GM19438 (cell line): Measurements from ENCODE around the gene SP140.
"Not testable (repeated sequence)": the region's sequence is repeated elsewhere in the genome, so short reads cannot be mapped to it uniquely, and the experiment has no call there.

Experiments used
- ATAC-seq: cut with Tn5 transposase; IDR thresholded peaks from one replicate; pipeline ENCODE4 v1.9.1; 2021; ENCODE audit warnings: low read depth; ENCODE audit not compliant: unreplicated experiment

Gene SP140

GRCh38 chr2:230269715-230270114 is 44.2 kb downstream of the SP140 start:
- no peak for ATAC-seq

- ATAC-seq = no peak
Observed at GRCh38 chr2:230282936-230283335, 57.4 kb downstream of the SP140 start.

GRCh38 chr2:230286048-230286447 is 60.5 kb downstream of the SP140 start:
- ATAC-seq = no peak

GRCh38 chr2:230289311-230289710 is 63.8 kb downstream of the SP140 start:
- not testable (repeated sequence) for ATAC-seq

GRCh38 chr2:230295192-230295591 is 69.7 kb downstream of the SP140 start:
- no peak for ATAC-seq

- ATAC-seq = no peak
Observed at GRCh38 chr2:230296917-230297316, 71.4 kb downstream of the SP140 start.

- no peak for ATAC-seq
Observed at GRCh38 chr2:230299618-230300017, 74.1 kb downstream of the SP140 start.

- no peak for ATAC-seq
Observed at GRCh38 chr2:230305416-230306275, 80.1 kb downstream of the SP140 start.

- ATAC-seq = no peak
Observed at GRCh38 chr2:230306474-230306873, 80.9 kb downstream of the SP140 start.

GRCh38 chr2:230307485-230307884 is 81.9 kb downstream of the SP140 start:
- ATAC-seq = no peak

- ATAC-seq = no peak
Observed at GRCh38 chr2:230308402-230309000, 83.0 kb downstream of the SP140 start.

- not testable (repeated sequence) for ATAC-seq
Observed at GRCh38 chr2:230310792-230311191, 85.3 kb downstream of the SP140 start.

GRCh38 chr2:230311634-230312033 is 86.1 kb downstream of the SP140 start:
- not testable (repeated sequence) for ATAC-seq

- no peak for ATAC-seq
Observed at GRCh38 chr2:230312638-230313037, 87.1 kb downstream of the SP140 start.

GRCh38 chr2:230317366-230317765 is 91.8 kb downstream of the SP140 start:
- no peak for ATAC-seq

GRCh38 chr2:230318190-230319121 is 92.9 kb downstream of the SP140 start:
- ATAC-seq = peak; percentile 54

GRCh38 chr2:230319211-230319862 is 93.8 kb downstream of the SP140 start:
- peak; percentile 70 for ATAC-seq

GRCh38 chr2:230321031-230321430 is 95.5 kb downstream of the SP140 start:
- ATAC-seq = no peak

GRCh38 chr2:230322561-230323384 is 97.2 kb downstream of the SP140 start:
- no peak for ATAC-seq
